ENCODE measurements around the gene EXOSC1.
"Not testable (repeated sequence)": the region's sequence is repeated elsewhere in the genome, so short reads cannot be mapped to it uniquely, and the experiment has no call there.

Gene EXOSC1

DNA sequence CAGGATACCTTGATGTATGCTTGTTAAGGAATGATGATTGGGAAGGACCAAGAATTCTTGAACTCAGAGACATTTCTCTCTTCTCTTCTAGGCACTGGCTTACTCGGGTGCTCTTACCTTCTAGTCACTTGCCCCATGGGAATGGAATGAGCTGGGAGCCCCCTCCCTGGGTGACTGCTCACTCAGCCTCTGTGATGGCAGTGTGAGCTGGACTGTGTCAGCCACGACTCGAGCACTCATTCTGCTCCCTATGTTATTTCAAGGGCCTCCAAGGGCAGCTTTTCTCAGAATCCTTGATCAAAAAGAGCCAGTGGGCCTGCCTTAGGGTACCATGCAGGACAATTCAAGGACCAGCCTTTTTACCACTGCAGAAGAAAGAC, 10.9 kb upstream of the EXOSC1 start:
- DNase-seq = no peak

DNA sequence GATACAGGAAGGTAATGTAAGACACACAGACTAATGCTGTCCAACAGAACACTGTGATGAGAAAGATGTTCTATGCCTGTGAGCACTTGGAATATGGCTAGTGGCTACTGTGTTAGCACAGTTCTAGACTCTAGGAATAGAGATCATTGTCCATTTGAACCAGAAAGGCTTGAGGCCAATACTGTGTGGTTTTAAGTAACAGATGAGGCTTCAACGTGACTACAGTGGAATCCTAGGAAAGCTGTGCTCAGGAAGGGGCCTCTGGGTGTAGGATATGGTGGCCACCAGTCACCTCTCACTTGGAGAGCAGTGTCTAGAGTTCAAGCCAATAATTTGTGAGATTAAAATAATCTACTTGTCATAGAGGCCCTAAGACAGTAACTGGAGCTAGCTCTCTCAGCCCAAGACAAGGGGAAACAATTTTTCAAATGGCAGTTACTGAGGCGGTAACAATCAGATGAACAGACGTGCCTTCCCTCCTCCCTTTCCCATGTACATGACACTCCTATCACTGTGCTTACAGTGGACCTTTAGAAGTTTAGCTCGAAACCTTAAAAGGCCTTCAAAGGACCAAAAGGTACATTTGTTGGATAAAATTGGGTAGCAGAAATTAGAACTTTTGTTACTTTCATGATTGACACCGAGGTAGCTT, 10.4 kb upstream of the EXOSC1 start:
- DNase-seq = no peak

GRCh38 chr10:97454330-97455036, 8.7 kb upstream of the EXOSC1 start:
- DNase-seq = no peak

DNA sequence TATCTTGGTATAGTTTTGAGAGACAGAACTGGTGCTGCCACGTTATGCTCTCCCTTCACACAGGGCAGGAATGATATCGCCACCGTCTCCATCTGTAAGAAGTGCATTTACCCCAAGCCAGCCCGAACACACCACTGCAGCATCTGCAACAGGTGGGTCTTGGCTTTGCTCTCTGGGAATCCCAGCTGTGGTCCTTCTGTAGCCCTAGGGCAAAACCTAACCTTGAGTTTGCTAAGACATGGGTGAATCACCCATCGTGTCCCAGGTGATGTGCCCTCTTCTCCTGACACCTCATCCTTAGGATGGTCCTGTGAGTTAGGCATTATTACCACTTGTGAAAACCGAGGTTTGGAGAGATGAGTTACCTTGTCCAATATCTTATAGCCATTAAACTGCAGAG, 6.5 kb upstream of the EXOSC1 start:
- no peak for DNase-seq

- DNase-seq = no peak
These were observed 5.8 kb upstream of the EXOSC1 start for GRCh38 chr10:97451605-97452004.

GRCh38 chr10:97450828-97451227, 5.0 kb upstream of the EXOSC1 start:
- DNase-seq = no peak

- DNase-seq = no peak
These were observed 467 bp downstream of the EXOSC1 start for GRCh38 chr10:97445357-97445721.

DNA sequence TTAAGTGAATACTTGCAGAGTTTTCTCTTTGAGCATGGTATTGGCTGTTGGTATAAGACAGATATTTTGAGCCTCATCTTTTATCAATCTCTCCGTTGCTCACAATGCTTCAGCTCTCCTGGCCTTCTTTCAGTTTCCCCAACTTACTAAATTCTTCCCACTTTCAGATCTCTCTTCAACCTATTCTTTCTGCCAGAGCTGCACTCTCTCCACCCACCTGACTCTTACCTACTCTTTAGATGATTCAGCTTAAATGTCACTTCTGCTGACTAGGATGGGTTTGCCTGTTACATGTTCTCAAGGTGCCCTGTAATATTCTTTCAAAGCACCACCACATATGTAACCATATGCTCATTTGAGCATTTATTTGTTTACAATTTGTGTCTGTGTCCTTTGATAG, 1.6 kb downstream of the EXOSC1 start:
- no peak for DNase-seq

DNA sequence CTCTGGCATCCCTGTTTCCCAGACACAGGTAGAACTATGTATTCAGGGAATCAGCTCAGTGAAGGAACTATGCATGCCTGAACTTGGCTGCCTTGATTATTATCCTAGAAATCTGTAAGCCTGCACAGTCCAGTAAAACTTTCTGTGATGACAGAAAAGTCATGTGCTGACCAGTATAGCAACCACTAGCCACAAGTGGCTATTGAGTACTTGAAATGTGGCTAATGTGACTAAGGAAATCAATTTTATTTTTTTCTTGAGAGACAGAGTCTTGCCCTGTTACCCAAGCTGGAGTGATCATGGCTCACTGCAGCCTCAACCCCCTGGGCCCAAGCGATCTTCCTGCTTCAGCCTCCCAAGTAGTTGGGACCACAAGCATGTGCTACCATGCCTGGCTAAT, 3.5 kb downstream of the EXOSC1 start:
- DNase-seq = no peak

GRCh38 chr10:97435211-97435610, 10.6 kb downstream of the EXOSC1 start:
- DNase-seq = no peak

DNA sequence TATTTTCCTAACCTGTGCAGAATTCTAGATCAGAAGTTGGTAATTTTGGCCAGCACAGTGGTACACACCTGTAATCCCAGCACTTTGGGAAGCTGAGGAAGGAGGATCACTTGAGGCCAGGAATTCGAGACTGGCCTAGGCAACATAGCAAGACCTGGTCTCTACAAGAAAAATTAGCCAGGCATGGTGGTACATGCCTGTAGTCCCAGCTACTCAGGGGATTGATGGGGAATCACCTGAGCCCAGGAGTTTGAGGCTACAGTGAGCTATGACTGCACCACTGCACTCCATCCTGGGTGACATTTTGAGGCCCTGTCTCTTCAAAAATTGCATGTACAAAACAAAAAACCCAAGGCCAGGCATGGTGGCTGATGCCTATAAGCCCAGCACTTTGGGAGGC, 11.2 kb downstream of the EXOSC1 start:
- DNase-seq = no peak

DNA sequence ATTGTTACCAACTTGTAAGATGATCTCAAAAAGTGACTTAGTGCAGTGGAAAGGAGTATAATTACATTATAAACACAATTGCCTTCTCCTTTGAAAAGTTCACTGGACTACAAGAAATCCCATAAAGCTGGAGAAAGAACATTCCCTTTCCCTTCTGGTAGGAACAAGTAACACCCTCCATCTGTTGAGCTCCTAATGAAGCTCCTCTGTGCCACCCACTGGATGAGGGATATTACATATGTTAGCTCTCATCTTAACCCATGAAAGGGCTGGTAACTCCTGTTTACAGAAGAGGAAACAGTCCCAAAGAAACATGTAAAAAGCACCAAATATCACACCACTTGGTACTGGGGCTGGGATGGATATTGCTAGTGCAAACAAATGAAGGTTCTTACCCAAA, 11.8 kb downstream of the EXOSC1 start:
- DNase-seq = no peak

GRCh38 chr10:97428572-97428981, 17.2 kb downstream of the EXOSC1 start:
- DNase-seq = no peak

- DNase-seq = no peak
These were observed 18.1 kb downstream of the EXOSC1 start for GRCh38 chr10:97427571-97428179.

DNA sequence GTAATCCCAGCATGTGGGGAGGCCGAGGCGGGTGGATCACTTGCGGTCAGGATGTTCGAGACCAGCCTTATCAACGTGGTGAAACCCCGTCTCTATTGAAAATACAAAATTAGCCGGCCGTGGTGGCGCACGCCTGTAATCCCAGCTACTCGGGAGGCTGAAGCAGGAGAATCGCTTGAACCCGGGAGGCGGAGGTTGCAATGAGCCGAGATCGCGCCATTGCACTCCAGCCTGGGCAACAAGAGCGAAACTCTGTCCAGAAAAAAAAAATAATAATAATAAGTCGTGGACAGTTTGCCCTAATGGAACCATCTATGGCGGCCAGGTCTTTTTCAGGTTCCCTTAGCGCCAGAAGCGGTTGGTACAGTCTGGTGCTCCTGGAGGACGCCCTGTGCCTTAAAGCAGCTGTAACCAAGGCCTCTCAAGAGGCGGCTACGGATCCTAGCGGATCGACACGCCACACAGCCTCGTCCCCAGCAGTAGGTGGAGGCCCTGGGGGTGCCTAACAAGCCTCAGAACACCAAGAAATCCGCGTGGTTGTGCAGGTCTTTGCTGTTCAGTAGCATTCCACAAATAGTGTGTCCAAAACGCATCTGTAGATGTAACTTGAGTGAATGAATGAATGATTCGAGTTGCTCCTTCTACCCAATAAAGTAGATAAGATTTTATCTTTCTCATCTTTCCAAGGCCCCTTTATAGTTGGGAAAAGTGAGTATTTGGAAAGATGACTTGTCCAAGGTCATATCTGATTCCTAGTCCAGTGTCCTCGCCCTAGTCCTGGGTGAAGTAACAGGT, 18.8 kb downstream of the EXOSC1 start:
- no peak for DNase-seq

DNA sequence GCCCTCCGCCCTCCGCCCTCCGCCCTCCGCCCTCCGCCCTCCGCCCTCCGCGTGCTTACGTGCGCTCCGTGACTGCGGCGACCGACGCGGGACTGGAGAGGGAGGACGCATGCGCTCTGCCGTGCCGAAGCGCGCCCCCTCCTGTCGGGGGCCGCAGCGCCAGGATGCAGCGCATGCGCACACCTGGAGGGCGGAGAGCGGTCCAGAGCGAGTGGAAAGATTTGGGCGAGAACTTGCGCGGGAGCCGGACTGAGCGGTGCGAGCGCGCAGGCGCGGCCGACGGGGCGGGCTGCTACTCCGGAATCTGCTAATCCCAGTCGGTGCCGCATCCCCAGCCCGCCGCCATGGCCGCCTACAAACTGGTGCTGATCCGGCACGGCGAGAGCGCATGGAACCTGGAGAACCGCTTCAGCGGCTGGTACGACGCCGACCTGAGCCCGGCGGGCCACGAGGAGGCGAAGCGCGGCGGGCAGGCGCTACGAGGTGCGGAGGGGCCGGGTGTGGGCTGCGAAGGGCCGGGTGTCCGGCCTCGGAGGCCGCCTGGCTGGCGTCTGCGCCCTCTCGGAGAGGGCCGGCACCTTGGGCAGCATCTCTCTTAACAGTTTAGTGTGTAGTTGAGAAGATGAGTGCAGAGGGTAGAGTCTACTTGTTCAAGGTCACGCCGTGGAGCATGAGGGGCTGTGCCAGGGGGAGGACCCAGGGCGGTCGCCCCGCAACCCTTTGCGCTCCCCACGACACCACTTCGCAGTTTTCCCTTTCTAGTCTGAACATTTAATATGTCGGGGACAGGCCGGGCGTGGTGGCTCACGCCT, 19.6 kb downstream of the EXOSC1 start, which contains the start of gene PGAM1:
Gene PGAM1 (plus strand): TSS at position 228 of the 812 bp plus-strand sequence. CDS start 117 bp downstream, at position 345.
- peak; percentile 98 for DNase-seq

GRCh38 chr10:97423757-97424098, 22.1 kb downstream of the EXOSC1 start:
- not testable (repeated sequence) for DNase-seq

DNA sequence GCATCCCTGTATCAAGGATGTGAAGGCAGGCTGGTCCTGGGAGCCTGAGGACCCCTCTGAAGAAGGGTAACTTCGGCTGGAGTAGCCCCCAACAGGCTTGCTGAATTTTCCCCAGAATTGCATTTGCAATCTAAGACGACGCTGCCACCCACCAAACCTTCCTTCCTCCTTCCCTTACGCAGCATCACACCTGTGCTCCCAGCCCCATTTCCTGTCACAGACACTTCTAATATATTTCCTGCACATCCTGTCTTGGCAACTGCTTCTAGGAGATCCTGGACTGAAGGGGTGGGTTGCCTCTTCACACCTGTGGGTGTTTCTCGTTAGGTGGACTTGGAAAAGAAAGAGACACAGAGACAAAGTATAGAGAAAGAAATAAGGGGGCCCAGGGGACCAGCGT, 29.2 kb downstream of the EXOSC1 start:
- no peak for DNase-seq

GRCh38 chr10:97412891-97413304, 32.9 kb downstream of the EXOSC1 start:
- no peak for DNase-seq

- DNase-seq = no peak
These were observed 34.4 kb downstream of the EXOSC1 start for GRCh38 chr10:97411406-97411805.

DNA sequence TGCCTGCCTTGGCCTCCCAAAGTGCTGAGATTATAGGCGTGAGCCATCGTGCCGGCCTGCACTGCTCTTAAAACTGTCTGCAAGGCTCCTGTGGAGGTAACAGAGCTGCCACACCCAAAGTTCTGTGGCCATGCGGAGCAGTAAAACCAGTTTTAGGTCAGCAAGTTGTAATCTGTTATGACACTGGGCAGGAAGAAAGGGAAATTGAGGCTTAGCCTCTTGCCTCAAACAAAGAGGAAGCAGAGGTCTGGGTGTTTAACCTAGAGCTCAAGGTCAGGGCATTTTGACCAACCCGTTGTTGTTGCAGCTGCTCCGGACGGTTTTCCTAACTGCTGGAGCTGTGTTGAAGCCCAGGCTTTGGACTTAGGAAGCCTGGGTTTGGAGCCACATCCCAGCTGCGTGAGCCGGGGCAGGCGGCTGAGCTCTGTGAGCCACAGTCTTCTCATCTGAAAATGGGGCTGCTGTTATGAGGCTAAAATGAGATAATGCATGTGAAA, 37.3 kb downstream of the EXOSC1 start:
- no peak for DNase-seq

DNA sequence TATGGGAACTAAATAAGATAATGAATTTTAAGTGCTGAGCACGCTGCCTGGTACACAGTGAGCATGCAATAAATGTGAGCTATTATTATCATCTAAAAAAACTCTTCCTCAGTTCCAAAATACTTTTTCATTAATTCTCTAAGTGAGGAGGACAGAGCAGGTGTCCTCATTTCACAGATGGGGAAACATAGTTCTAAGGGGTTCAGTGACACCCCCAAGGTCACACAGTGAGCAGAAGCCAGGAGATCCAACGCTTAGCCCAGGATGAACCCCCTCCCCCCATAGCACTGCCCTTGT, 37.9 kb downstream of the EXOSC1 start:
- DNase-seq = no peak

Measured in femur (tissue), 1 donor.